CD4-positive, alpha-beta T cell treated with Interleukin-21 for 1 hour (primary cell): ENCODE data around the gene HRAS.
A peak's percentile ranks its signal among the peaks of the same experiment; 100 is the strongest.
"Not testable (repeated sequence)": the region's sequence is repeated elsewhere in the genome, so short reads cannot be mapped to it uniquely, and the experiment has no call there.

Experiments
- DNase-seq: peaks from one replicate; pipeline ENCODE4 v3.0.0-alpha.2; 2020

Gene HRAS

DNA sequence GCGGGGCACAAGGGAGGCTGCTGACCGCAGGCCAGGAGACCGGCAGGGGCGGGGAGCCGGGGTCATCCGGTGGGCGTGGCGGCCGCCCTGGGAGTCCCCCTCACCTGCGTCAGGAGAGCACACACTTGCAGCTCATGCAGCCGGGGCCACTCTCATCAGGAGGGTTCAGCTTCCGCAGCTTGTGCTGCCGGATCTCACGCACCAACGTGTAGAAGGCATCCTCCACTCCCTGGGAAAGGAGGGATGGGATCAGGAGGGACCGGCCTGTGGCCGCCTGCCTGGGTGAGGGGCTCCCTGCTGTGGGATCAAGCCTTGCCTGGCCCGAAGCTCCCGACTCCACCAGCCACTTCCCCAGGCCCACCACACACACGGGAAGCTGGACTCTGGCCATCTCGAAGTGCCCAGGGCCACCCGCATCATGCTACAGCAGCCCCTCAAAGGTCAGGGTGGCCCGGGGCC lies 2.8 kb downstream of the HRAS start:
- no peak for DNase-seq

DNA sequence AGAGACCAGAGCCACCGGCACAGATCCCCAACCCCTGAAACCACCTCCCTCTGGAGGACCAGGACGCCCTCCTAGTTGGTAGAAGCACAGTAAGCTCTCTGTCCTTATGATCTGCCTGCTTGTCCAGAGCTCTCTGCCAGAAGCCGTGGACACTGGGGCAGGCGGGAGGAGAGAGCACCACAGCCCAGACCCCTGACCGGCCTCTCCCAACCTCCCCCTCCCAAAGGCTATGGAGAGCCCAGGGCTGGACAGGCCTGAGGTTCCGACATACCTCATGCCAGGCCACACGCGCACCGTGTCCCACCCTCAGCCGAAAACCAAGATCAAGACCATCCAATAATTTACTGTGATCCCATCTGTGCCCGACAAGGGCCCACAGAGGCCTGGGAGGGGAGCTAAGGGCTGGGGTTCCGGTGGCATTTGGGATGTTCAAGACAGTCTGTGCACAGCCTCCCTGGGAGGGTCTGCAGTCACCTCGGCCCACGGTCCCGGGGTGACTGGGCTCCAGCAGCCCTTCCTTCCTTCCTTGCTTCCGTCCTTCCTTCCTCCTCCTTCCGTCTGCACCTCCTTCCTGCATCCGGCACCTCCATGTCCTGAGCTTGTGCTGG lies 3.4 kb downstream of the HRAS start:
- no peak for DNase-seq

GRCh38 chr11:530960-531831 lies 4.2 kb downstream of the HRAS start:
- DNase-seq: no peak

DNA sequence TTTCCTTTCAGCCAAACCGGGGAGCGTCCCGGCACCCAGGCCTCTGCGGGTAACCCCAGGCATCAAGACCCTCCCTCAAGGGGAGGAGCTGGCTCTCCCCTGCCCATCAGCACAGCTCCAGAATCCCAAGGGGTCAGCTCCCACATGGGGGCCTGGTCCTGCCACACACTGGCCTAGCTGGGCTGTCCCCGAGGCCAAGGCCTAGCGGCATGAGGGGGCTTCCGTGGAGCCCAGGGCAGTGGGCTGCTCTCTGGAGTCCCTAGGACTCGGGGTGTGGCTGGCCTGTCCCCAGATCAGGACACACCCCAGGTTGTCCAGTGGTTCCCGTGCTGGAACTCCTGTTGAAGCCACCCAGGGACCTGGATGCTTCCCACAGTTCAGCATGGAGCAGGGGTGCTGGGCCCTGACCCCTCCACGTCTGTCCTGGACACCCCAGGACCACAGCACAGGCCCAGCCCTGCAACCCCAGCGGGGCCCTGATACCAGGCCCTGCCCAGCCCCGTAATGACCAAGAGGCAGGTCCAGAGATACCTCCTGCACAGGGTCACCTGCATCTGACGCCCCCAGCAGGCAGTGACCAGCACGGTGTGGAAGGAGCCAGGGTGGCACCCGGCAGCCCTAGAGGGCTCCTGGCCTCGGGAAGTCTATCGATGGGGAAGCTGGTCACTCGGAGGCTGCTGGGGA lies 5.5 kb downstream of the HRAS start:
- DNase-seq: no peak

GRCh38 chr11:528815-529727 lies 6.3 kb downstream of the HRAS start:
- no peak for DNase-seq

- no peak for DNase-seq
These were observed 7.1 kb downstream of the HRAS start for GRCh38 chr11:528166-528814.

- DNase-seq: no peak
These were observed 9.2 kb downstream of the HRAS start for GRCh38 chr11:526192-526591.

GRCh38 chr11:521177-521688 lies 14.1 kb downstream of the HRAS start:
- DNase-seq: no peak

DNA sequence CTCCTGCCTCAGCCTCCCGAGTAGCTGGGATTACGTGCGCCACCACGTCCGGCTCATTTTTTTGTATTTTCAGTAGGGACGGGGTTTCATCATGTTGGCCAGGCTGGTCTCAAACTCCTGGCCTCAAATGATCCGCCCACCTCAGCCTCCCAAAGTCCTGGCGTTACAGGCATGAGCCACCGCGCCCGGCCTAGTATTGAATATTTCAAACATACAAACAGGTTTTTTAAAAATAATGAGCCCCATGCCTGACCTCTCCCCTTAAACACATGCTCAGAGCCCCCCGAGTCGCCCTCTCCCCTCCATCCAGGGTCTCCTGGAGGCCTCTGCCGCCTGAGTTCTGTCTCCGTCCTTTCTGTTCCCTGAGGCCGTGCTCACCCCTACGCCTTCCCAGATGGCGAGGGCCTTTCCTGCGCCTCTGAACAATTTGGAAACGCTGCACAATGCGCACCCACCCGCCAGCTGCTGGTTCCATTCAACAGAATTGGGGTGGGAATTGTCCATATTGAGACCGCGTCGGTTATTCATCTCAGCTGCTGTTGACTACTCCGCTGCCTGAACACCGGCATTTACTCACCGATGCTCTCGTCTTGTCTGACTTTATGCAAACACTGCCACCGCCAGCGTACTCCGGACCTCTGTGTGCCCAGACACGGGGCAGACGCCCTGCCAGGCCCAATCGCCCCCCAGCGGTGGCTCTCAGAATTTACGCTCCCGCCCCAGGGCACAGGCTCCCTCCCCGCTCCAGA lies 14.8 kb downstream of the HRAS start:
- DNase-seq: no peak

DNA sequence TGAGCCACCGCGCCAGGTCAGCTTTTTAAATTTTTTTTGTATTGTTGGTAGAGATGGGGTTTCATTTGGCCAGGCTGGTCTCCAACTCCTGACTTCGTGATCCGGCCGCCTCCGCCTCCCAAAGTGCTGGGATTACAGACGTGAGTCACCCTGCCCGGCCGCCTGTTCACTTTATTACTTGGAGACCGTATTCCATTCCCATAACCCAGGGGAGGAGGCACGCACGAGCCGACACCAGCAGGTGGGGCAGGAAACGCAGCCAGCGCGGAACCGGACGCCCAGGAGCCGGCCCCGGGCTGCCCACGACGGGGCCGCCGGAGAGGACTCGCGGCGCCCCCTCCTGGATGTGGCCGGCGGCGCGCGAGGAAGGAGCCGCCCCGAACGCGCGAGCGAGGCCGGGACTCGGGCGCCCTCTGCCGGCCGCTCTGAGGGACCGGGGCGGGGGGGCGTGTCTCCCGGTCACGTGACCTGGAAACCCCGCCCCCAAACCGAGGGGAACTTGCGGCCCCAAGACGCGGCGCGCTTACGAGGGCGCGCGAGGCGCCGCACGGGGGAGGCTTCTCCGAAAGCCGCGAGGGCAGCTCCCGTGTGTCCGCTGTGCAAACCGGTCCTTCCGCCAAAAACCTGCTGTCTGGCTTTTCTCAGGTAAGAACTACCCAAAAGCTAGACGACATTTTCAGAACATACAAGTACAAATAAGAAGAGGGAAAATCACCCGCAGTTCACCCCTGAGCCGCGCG lies 16.7 kb downstream of the HRAS start:
- peak; percentile 90 for DNase-seq

- not testable (repeated sequence) for DNase-seq
These were observed 18.3 kb downstream of the HRAS start for GRCh38 chr11:516918-517685.

GRCh38 chr11:516400-516799 lies 19.0 kb downstream of the HRAS start:
- no peak for DNase-seq

DNA sequence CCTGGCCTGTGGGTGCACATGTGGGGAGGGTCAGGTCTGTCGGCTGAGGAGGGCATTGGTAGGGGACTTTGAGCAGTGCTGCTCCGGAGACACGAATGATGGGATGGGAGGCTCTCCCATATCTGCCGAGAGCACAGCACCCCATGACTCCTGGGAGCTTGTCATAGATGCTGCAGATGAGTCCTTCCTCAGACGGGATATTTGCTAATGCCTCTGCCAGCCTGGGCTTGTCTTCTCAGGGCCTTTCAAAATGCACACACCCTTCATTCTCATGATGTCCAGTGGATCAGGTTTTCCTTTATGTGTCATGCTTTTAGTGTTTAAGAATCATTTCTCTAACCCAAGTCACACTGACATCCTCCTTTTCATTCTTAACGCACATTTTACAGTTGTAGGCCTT lies 20.2 kb downstream of the HRAS start:
- DNase-seq: no peak

DNA sequence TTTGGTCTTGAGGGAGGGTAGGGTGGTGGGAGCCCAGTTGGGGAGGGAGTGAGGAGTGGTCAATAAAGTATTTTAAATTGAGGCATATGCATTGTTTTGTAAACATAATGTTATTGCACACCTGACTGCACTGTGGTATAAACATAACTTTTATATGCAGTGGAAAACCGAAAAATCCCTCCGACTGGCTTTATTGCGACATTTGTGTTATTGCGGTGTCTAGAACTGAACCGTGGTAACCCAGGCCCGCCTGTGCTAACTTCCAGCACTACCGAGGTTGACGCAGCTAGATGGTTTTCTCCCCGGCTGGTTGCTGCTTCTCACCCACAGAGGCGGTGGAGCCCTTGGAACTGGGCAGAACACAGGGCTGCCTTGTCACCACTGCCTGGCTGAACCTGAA lies 20.8 kb downstream of the HRAS start:
- no peak for DNase-seq

- no peak for DNase-seq
These were observed 22.4 kb downstream of the HRAS start for GRCh38 chr11:512761-513595.

DNA sequence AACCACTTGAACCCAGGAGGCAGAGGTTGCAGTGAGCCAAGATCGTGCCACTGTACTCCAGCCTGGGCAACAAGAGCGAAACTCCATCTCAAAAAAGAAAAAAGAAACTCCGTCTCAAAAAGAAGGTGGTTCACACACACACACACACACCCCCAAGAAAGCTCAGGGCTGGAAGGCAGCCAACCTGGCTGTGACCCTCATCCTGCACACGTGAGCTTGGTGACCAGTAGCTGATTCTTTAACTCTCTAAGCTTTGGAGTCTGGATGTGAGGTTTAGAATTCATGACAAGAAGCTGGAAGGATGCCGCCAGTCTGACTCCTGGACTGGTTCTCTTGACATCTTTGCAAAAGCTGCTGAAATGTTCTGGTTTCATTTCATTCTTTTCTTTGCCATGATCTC lies 26.4 kb downstream of the HRAS start:
- DNase-seq: no peak

DNA sequence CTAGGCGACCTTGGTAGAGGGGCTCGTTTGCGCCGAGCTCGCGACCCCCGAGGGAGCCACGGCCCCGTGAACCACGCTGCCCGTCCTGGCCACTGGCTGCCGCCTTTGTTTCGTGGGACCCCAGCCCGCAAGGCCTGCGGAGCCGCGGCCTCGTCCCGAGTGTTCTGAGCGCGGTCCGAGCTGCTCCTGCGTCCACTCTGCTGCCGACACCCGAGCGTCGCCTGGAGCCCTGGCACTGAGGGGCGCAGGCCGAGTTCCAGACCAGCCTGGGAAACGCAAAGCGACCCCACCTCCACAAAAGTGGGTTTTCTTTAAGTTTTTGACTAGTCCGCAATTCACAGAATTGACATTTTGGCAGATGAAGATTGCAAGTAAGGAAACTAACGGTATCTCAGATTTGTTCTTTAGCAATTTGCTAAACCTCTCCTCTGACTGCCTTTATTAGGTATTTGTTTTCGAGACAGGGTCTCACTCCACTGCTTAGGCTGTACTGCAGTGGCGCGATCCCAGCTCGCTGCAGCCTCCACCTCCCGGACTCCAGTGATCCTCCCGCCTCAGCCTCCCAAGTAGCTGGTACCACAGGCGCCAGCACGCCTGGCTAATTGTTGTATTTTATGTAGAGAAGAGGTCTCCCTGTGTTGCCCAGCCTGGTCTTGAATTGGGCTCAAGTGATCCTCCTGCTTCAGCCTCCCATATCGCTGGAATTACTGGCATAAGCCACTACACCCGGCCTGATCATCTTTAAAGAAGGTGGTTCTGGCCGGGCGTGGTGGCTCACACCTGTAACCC lies 27.5 kb downstream of the HRAS start:
- DNase-seq: no peak
